Neutrophil (primary cell): ENCODE results near the gene EI24.

Experiments used
- H3K27ac ChIP-seq: fragments of 200-600 bp; sonication (generic); 2 replicates; pipeline ENCODE4 v1.5.1; 2016; ENCODE audit warnings: mild to moderate bottlenecking, moderate library complexity
- H3K27me3 ChIP-seq: fragments of 200-600 bp; sonication (generic); 2 replicates; pipeline ENCODE4 v1.6.0; 2016; ENCODE audit warnings: mild to moderate bottlenecking
- H3K36me3 ChIP-seq: fragments of 200-600 bp; sonication (generic); 2 replicates; pipeline ENCODE4 v1.5.1; 2017
- H3K4me1 ChIP-seq, 2 experiments: fragments of 200-600 bp in 1 of 2; sonication (generic) in 1 of 2; 1 replicate in 1 of 2; 2 replicates in 1 of 2; pipeline versions ENCODE4 v1.5.1 to v1.6.1; 2013 to 2016; ENCODE audit warnings: low read depth in 1 of 2, low read length in 1 of 2, mild to moderate bottlenecking in 1 of 2, moderate library complexity in 1 of 2; ENCODE audit not compliant: control insufficient read depth in 1 of 2, insufficient read depth in 1 of 2
- H3K4me3 ChIP-seq, 2 experiments: fragments of 200-600 bp in 1 of 2; sonication (generic) in 1 of 2; 1 replicate in 1 of 2; 2 replicates in 1 of 2; pipeline ENCODE4 v1.5.1; 2013 to 2016; ENCODE audit warnings: low read depth in 1 of 2, low read length in 1 of 2, mild to moderate bottlenecking in 1 of 2, moderate library complexity in 1 of 2
- H3K9me3 ChIP-seq: fragments of 200-600 bp; sonication (generic); 2 replicates; pipeline ENCODE4 v1.5.1; 2016
- TF ChIP-seq, protein P1 (sequence below): fragments of 200-600 bp; sonication (generic); IDR thresholded peaks from 2 replicates; pipeline ENCODE4 v1.5.1; 2016; ENCODE audit warnings: antibody characterized with exemption

EI24 gene

GRCh38 chr11:125624756-125625213, 55.5 kb downstream of the EI24 start, which contains the start of gene CHEK1:
TSS of gene CHEK1 (plus strand) at chr11:125625163. CDS start at chr11:125626769, 1,606 bp downstream.
- Histone ChIP-seq H3K4me1 (peaks cover 15 to 22% of the 10 kb centered on the region in 2 experiments), H3K27ac (peak within 1 kb of the TSS; percentile 76), H3K9me3 (no peaks in the 10 kb centered on the region), H3K4me3 (peak within 1 kb of the TSS; percentile 73 to 93), H3K36me3 (peaks cover 24% of the 10 kb centered on the region), H3K27me3 (no peaks in the 10 kb centered on the region)
- TF ChIP-seq, protein P1, sequence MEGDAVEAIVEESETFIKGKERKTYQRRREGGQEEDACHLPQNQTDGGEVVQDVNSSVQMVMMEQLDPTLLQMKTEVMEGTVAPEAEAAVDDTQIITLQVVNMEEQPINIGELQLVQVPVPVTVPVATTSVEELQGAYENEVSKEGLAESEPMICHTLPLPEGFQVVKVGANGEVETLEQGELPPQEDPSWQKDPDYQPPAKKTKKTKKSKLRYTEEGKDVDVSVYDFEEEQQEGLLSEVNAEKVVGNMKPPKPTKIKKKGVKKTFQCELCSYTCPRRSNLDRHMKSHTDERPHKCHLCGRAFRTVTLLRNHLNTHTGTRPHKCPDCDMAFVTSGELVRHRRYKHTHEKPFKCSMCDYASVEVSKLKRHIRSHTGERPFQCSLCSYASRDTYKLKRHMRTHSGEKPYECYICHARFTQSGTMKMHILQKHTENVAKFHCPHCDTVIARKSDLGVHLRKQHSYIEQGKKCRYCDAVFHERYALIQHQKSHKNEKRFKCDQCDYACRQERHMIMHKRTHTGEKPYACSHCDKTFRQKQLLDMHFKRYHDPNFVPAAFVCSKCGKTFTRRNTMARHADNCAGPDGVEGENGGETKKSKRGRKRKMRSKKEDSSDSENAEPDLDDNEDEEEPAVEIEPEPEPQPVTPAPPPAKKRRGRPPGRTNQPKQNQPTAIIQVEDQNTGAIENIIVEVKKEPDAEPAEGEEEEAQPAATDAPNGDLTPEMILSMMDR: no peak

- Histone ChIP-seq H3K4me1 (peaks cover 15 to 22% of the 10 kb centered on the region in 2 experiments), H3K9me3 (no peaks in the 10 kb centered on the region), H3K4me3 (peak overlapping the region; percentile 73 to 93), H3K27me3 (no peaks in the 10 kb centered on the region), H3K36me3 (peaks cover 19% of the 10 kb centered on the region), H3K27ac (peak overlapping the region; percentile 76)
- TF ChIP-seq, protein P1: no peak
Measured at GRCh38 chr11:125625225-125625629, 56.0 kb downstream of the EI24 start.

DNA sequence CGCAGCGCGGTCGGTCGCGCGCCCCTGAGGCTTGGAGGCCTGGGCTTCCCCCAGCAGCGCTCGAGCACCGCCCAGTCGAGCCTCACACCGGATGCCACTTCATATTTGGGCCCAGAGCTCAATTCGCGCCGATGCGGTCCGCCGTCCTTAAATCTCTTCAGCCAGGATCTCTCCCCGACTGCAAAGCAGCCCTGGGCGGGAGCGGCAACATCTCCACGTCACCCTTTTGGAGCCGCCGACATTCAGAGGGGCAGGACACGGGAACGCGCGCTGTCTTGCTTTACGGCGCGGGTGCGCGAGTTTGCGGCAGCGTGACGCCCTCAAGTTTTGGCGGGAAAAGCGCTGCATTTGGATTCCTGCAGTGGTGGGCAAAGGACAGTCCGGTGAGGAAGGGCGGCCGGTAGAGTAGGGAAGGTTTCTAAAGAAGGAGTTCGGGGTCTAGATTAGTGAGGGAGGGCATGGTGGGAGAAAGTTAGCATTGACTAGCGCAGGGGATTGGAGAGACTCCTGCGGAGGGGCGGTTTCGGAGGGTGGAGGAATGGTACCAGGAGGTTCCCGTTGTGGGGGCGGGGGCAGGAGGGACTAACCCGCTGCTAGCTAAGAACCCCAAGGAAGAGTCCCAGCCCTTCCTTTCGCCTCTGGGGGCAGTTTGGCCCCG, 56.5 kb downstream of the EI24 start:
- Histone ChIP-seq H3K27ac (peak overlapping the region; percentile 76), H3K4me1 (peaks cover 15 to 22% of the 10 kb centered on the region in 2 experiments), H3K9me3 (no peaks in the 10 kb centered on the region), H3K36me3 (peaks cover 14% of the 10 kb centered on the region), H3K4me3 (peak overlapping the region; percentile 73 to 93), H3K27me3 (no peaks in the 10 kb centered on the region)
- TF ChIP-seq, protein P1: no peak

- H3K27me3 ChIP-seq: no peaks in the 10 kb centered on the region
- peaks cover 7% of the 10 kb centered on the region for H3K36me3 ChIP-seq
- peak overlapping the region; percentile 76 for H3K27ac ChIP-seq
- peak overlapping the region; percentile 73 to 93 for H3K4me3 ChIP-seq
- H3K9me3 ChIP-seq: no peaks in the 10 kb centered on the region
- H3K4me1 ChIP-seq: peaks cover 15 to 22% of the 10 kb centered on the region in 2 experiments
- TF ChIP-seq, protein P1: no peak
Measured at GRCh38 chr11:125626288-125626950, 57.1 kb downstream of the EI24 start.

GRCh38 chr11:125627236-125627910, 58.1 kb downstream of the EI24 start:
- peaks cover 15 to 22% of the 10 kb centered on the region in 2 experiments for H3K4me1 ChIP-seq
- H3K27me3 ChIP-seq: no peaks in the 10 kb centered on the region
- H3K9me3 ChIP-seq: no peaks in the 10 kb centered on the region
- H3K36me3 ChIP-seq: no peaks in the 10 kb centered on the region
- no peak overlapping the region for H3K4me3 ChIP-seq
- no peak overlapping the region for H3K27ac ChIP-seq
- TF ChIP-seq, protein P1: no peak
